HEK293 (cell line): ENCODE data around the gene ENTPD8.

Experiments used
- CTCF ChIA-PET: fragments of 350-600 bp; formaldehyde crosslinking; extraction: SDS; loops from one replicate; lab custom pipeline; 2021; ENCODE audit warnings: antibody characterized with exemption; lab: Yijun Ruan, JAX
- POLR2A ChIA-PET: fragments of 300-600 bp; formaldehyde crosslinking; extraction: SDS; loops from one replicate; lab custom pipeline; 2020; ENCODE audit warnings: antibody characterized with exemption, inconsistent platforms; lab: Yijun Ruan, JAX
- H3K27ac ChIP-seq: fragments of 200-500 bp; sonication (Bioruptor generic); 2 replicates; pipeline ENCODE4 v1.5.1; 2014; ENCODE audit warnings: low read depth, low read length, control low read depth, inconsistent platforms; ENCODE audit errors: extremely low read depth
- H3K36me3 ChIP-seq, 2 experiments: fragments of 200-500 bp in 1 of 2; sonication (Bioruptor generic) in 1 of 2; 1 replicate in 1 of 2; 2 replicates in 1 of 2; pipeline ENCODE4 v1.5.1; 2014 to 2017; ENCODE audit warnings: inconsistent platforms in 2 of 2, low read length in 2 of 2; ENCODE audit not compliant: control insufficient read depth in 2 of 2, insufficient read depth in 1 of 2
- H3K4me1 ChIP-seq: fragments of 200-500 bp; sonication (Bioruptor generic); 2 replicates; pipeline ENCODE4 v1.5.1; 2014; ENCODE audit warnings: mild to moderate bottlenecking, low read length, inconsistent platforms; ENCODE audit not compliant: control insufficient read depth, insufficient read depth
- H3K4me3 ChIP-seq: 2 replicates; pipeline ENCODE4 v1.5.1; 2011; ENCODE audit warnings: low read depth, mild to moderate bottlenecking, control low read depth, low read length, moderate library complexity
- H3K9me3 ChIP-seq: fragments of 200-500 bp; sonication (Bioruptor generic); 2 replicates; pipeline ENCODE4 v1.5.1; 2014; ENCODE audit warnings: low read depth, low read length, inconsistent platforms; ENCODE audit not compliant: control insufficient read depth, insufficient read depth
- BCL11A ChIP-seq: fragments of 450-650 bp; formaldehyde crosslinking; IDR thresholded peaks from 2 replicates; pipeline ENCODE4 v1.5.1; 2016; ENCODE audit warnings: low read depth, missing biosample characterization, missing genetic modification characterization
- FEZF1 ChIP-seq: fragments of 450-650 bp; formaldehyde crosslinking; IDR thresholded peaks from 2 replicates; pipeline ENCODE4 v1.5.1; 2016; ENCODE audit warnings: missing biosample characterization, missing genetic modification characterization
- GFI1B ChIP-seq: fragments of 450-650 bp; formaldehyde crosslinking; IDR thresholded peaks from 2 replicates; pipeline ENCODE4 v1.5.1; 2016; ENCODE audit warnings: missing biosample characterization, missing genetic modification characterization
- GLI2 ChIP-seq: fragments of 450-650 bp; formaldehyde crosslinking; IDR thresholded peaks from 2 replicates; pipeline ENCODE4; 2017; ENCODE audit warnings: missing biosample characterization, missing genetic modification characterization, low read depth, borderline replicate concordance
- GLIS1 ChIP-seq: fragments of 450-650 bp; formaldehyde crosslinking; IDR thresholded peaks from 2 replicates; pipeline ENCODE4 v1.5.1; 2016; ENCODE audit warnings: missing biosample characterization, missing genetic modification characterization
- GLIS2 ChIP-seq: fragments of 450-650 bp; formaldehyde crosslinking; IDR thresholded peaks from 2 replicates; pipeline ENCODE4 v1.5.1; 2016; ENCODE audit warnings: missing biosample characterization, missing genetic modification characterization
- KLF1 ChIP-seq: fragments of 450-650 bp; formaldehyde crosslinking; IDR thresholded peaks from 2 replicates; pipeline ENCODE4 v1.5.1; 2016; ENCODE audit warnings: missing biosample characterization, missing genetic modification characterization
- KLF8 ChIP-seq: fragments of 450-650 bp; formaldehyde crosslinking; IDR thresholded peaks from 2 replicates; pipeline ENCODE4 v1.5.1; 2016; ENCODE audit warnings: missing biosample characterization, missing genetic modification characterization
- SCRT2 ChIP-seq: fragments of 450-650 bp; formaldehyde crosslinking; IDR thresholded peaks from 2 replicates; pipeline ENCODE4 v1.5.1; 2016; ENCODE audit warnings: missing biosample characterization, missing genetic modification characterization
- SP2 ChIP-seq: fragments of 450-650 bp; formaldehyde crosslinking; IDR thresholded peaks from 2 replicates; pipeline ENCODE4 v1.5.1; 2016; ENCODE audit warnings: missing biosample characterization, missing genetic modification characterization
- SP3 ChIP-seq: fragments of 450-650 bp; formaldehyde crosslinking; IDR thresholded peaks from 2 replicates; pipeline ENCODE4 v1.5.1; 2016; ENCODE audit warnings: missing biosample characterization, missing genetic modification characterization
- ZBTB20 ChIP-seq: fragments of 450-650 bp; formaldehyde crosslinking; IDR thresholded peaks from 2 replicates; pipeline ENCODE4 v1.5.1; 2016; ENCODE audit warnings: missing biosample characterization, missing genetic modification characterization
- ZBTB21 ChIP-seq: fragments of 450-650 bp; formaldehyde crosslinking; IDR thresholded peaks from 2 replicates; pipeline ENCODE4 v1.5.1; 2017; ENCODE audit warnings: missing biosample characterization, missing genetic modification characterization
- ZBTB48 ChIP-seq: fragments of 450-650 bp; formaldehyde crosslinking; IDR thresholded peaks from 2 replicates; pipeline ENCODE4 v1.5.1; 2016; ENCODE audit warnings: missing biosample characterization, missing genetic modification characterization
- ZBTB8A ChIP-seq: fragments of 450-650 bp; formaldehyde crosslinking; IDR thresholded peaks from 2 replicates; pipeline ENCODE4 v1.5.1; 2016; ENCODE audit warnings: missing biosample characterization, missing genetic modification characterization
- ZIC2 ChIP-seq: fragments of 450-650 bp; formaldehyde crosslinking; IDR thresholded peaks from 2 replicates; pipeline ENCODE4 v1.5.1; 2016; ENCODE audit warnings: missing biosample characterization, missing genetic modification characterization
- ZNF114 ChIP-seq: fragments of 450-650 bp; formaldehyde crosslinking; IDR thresholded peaks from 2 replicates; pipeline ENCODE4 v1.5.0; 2017; ENCODE audit warnings: missing biosample characterization, missing genetic modification characterization
- ZNF175 ChIP-seq: fragments of 450-650 bp; formaldehyde crosslinking; IDR thresholded peaks from 2 replicates; pipeline ENCODE4 v1.5.1; 2016; ENCODE audit warnings: missing biosample characterization, missing genetic modification characterization
- ZNF202 ChIP-seq: fragments of 450-650 bp; formaldehyde crosslinking; IDR thresholded peaks from 2 replicates; pipeline ENCODE4 v1.5.1; 2016; ENCODE audit warnings: missing biosample characterization, missing genetic modification characterization, borderline replicate concordance
- ZNF335 ChIP-seq: fragments of 450-650 bp; formaldehyde crosslinking; conservative IDR thresholded peaks from 2 replicates; pipeline ENCODE4 v1.5.1; 2016; ENCODE audit warnings: missing biosample characterization, missing genetic modification characterization
- ZNF423 ChIP-seq: fragments of 450-650 bp; formaldehyde crosslinking; IDR thresholded peaks from 2 replicates; pipeline ENCODE4 v1.5.1; 2016; ENCODE audit warnings: missing biosample characterization, missing genetic modification characterization
- ZNF610 ChIP-seq: fragments of 450-650 bp; formaldehyde crosslinking; IDR thresholded peaks from 2 replicates; pipeline ENCODE4 v1.5.1; 2016; ENCODE audit warnings: missing biosample characterization, missing genetic modification characterization, borderline replicate concordance
- TF ChIP-seq, protein P1 (sequence below): fragments of 450-650 bp; formaldehyde crosslinking; IDR thresholded peaks from 2 replicates; pipeline ENCODE4 v1.5.1; 2016; ENCODE audit warnings: missing biosample characterization, missing genetic modification characterization
- TF ChIP-seq, protein P2 (sequence below): fragments of 450-650 bp; formaldehyde crosslinking; optimal IDR thresholded peaks from 2 replicates; pipeline ENCODE3; 2016; ENCODE audit warnings: missing biosample characterization, mild to moderate bottlenecking, missing genetic modification characterization
- TF ChIP-seq, protein P3 (sequence below): fragments of 450-650 bp; formaldehyde crosslinking; conservative IDR thresholded peaks from 2 replicates; pipeline ENCODE4 v1.5.1; 2016; ENCODE audit warnings: low read depth, missing biosample characterization, missing genetic modification characterization

The ENTPD8 gene

DNA sequence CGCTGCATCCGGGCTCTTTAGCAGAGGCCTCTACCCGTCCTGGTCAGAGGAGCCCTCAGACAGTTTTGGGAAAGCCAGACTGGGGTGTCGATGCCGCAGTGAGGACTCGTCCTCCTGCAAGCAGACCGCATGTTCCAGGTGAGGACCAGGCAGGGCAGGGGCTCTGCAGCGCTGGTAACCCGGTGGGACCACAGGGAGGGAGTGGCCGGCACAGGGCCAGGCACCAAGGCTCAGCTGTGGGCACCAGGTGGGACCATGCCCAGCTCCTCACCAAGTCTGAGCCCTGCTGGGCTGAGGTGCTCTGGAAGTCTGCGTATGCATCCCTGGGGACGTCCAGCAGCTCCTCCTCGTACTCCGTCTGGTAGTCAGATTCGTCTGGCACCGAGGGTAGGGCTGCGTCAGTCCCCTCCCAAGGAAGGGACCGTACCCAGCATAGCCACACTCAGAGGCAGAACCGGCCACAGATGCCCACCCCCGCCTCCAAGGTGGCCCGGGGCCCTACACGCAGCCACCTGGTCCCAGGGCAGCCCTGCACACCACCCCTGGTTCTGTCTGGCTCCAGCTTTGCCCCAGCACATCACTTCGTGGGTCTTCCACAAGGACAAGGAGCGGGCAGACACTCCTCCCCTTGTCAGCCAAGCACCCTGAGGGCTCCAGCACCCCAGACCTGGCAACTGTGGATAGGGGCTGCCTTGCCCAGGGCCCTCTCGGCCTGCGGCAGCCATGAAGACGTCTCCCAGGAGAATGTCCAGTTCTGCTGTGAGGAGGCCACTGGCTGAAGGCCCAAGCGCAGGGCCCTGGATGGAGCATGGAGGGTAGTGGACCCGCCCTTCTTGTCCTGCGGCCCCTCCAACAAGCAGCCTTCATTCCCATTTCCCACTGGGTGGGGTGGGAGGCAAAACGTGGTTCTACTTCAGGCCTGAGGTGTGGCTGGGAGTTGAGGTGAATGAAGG, 19.5 kb upstream of the ENTPD8 start:
- Histone ChIP-seq H3K27ac (0 out of 2 replicates have a peak overlapping the region, but pooled peaks have one; percentile 41), H3K36me3 (peaks cover 0 to 24% of the 10 kb centered on the region in 2 experiments; a peak in 1 of 3 replicates), H3K9me3 (no peaks in the 10 kb centered on the region), H3K4me3 (no peak overlapping the region), H3K4me1 (peaks cover 6% of the 10 kb centered on the region)
- CTCF ChIA-PET: no interaction called here
- TF ChIP-seq ZBTB20 (tag by site-specific recombination): 0 out of 2 replicates have a peak, but pooled peaks have one; percentile 10
- TF ChIP-seq, protein P1, sequence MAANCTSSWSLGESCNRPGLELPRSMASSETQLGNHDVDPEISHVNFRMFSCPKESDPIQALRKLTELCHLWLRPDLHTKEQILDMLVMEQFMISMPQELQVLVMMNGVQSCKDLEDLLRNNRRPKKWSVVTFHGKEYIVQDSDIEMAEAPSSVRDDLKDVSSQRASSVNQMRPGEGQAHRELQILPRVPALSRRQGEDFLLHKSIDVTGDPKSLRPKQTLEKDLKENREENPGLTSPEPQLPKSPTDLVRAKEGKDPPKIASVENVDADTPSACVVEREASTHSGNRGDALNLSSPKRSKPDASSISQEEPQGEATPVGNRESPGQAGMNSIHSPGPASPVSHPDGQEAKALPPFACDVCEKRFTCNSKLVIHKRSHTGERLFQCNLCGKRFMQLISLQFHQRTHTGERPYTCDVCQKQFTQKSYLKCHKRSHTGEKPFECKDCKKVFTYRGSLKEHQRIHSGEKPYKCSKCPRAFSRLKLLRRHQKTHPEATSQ (tag by site-specific recombination): no peak
- no peak for TF ChIP-seq GFI1B (tag by site-specific recombination)
- no peak for TF ChIP-seq ZNF114 (tag by site-specific recombination)
- no peak for TF ChIP-seq BCL11A (tag by site-specific recombination)
- no peak for TF ChIP-seq ZNF610 (tag by site-specific recombination)
- TF ChIP-seq ZNF202 (tag by site-specific recombination): no peak
- no peak for TF ChIP-seq ZNF175 (tag by site-specific recombination)
- TF ChIP-seq SP2 (tag by site-specific recombination): peak; percentile 11; the same call in 1 of the 2 replicates
- TF ChIP-seq, protein P2, sequence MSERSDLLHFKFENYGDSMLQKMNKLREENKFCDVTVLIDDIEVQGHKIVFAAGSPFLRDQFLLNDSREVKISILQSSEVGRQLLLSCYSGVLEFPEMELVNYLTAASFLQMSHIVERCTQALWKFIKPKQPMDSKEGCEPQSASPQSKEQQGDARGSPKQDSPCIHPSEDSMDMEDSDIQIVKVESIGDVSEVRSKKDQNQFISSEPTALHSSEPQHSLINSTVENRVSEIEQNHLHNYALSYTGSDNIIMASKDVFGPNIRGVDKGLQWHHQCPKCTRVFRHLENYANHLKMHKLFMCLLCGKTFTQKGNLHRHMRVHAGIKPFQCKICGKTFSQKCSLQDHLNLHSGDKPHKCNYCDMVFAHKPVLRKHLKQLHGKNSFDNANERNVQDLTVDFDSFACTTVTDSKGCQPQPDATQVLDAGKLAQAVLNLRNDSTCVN: no peak
- POLR2A ChIA-PET: interaction anchor here (0.8 kb wide), 1 partner anchor 38 kb away, joined by 3 read pairs; the partner anchor contains the start of genes EXD3 and NOXA1

DNA sequence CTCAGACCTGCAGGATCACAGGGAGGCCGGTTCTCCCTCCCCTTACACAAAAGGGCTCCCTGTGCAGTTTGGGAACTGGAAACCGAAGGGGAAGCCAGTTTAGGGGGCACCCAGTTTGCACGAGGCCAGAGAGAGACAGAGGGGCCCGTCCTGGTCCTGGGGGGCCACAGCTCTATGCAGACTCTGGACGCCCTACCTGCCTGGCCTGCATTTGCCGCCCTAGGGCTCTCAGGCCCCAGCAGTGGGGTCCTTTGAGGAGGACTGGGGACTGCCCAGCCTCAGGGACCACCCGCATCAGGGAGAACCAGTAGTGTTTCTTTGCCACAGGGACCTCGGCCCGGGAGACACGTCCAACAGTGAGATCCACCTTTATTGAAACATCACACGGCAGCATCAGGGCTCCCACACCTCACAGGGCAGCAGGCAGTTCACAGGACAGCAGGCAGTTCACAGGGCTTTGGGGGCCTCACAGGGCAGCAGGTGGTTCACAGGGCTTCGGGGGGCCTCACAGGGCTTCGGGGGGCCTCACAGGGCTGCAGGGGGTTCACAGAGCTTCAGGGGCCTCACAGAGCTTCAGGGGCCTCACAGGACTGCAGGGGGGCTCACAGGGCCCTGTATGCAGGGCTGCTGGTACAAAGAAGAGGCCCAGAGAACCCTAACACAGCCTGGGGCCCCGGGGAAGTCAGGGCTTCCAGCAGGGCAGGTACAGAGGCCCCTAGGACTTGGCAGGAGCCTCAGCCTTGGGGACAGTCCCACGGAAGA, 18.6 kb upstream of the ENTPD8 start:
- H3K9me3 ChIP-seq: no peaks in the 10 kb centered on the region
- H3K4me1 ChIP-seq: peaks cover 6% of the 10 kb centered on the region
- peaks cover 0 to 32% of the 10 kb centered on the region in 2 experiments; a peak in 1 of 3 replicates for H3K36me3 ChIP-seq
- ChIA-PET CTCF (interaction anchor here (0.7 kb wide), 1 partner anchor 133 kb away, joined by 3 read pairs; no protein-coding TSS in a partner anchor), POLR2A (interaction anchor here (0.6 to 1.0 kb wide), 23 partner anchors 10 to 669 kb away, joined by 3 to 10 read pairs (median 3); partner anchors contain the start of genes ARRDC1, ENTPD8, EXD3 and MAN1B1)
- H3K27ac ChIP-seq: peak overlapping the region; percentile 41; the same call in 1 of the 2 replicates
- peak overlapping the region; percentile 36 for H3K4me3 ChIP-seq
- no peak for TF ChIP-seq GLI2
- TF ChIP-seq SCRT2 (tag by site-specific recombination): peak; percentile 92
- TF ChIP-seq ZBTB8A (tag by site-specific recombination): peak; percentile 49; the same call in 1 of the 2 replicates
- TF ChIP-seq SP3 (tag by site-specific recombination): peak; percentile 7
- peak; percentile 78 for TF ChIP-seq ZIC2 (tag by site-specific recombination)
- TF ChIP-seq ZBTB48: peak; percentile 77
- 0 out of 2 replicates have a peak, but pooled peaks have one; percentile 6 for TF ChIP-seq ZBTB21 (tag by site-specific recombination)
- TF ChIP-seq, protein P3, sequence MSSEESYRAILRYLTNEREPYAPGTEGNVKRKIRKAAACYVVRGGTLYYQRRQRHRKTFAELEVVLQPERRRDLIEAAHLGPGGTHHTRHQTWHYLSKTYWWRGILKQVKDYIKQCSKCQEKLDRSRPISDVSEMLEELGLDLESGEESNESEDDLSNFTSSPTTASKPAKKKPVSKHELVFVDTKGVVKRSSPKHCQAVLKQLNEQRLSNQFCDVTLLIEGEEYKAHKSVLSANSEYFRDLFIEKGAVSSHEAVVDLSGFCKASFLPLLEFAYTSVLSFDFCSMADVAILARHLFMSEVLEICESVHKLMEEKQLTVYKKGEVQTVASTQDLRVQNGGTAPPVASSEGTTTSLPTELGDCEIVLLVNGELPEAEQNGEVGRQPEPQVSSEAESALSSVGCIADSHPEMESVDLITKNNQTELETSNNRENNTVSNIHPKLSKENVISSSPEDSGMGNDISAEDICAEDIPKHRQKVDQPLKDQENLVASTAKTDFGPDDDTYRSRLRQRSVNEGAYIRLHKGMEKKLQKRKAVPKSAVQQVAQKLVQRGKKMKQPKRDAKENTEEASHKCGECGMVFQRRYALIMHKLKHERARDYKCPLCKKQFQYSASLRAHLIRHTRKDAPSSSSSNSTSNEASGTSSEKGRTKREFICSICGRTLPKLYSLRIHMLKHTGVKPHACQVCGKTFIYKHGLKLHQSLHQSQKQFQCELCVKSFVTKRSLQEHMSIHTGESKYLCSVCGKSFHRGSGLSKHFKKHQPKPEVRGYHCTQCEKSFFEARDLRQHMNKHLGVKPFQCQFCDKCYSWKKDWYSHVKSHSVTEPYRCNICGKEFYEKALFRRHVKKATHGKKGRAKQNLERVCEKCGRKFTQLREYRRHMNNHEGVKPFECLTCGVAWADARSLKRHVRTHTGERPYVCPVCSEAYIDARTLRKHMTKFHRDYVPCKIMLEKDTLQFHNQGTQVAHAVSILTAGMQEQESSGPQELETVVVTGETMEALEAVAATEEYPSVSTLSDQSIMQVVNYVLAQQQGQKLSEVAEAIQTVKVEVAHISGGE (tag by site-specific recombination): peak; percentile 79
- TF ChIP-seq FEZF1 (tag by site-specific recombination): no peak
- TF ChIP-seq KLF8: peak; percentile 7; the same call in 1 of the 2 replicates
- peak; percentile 18; the same call in 1 of the 2 replicates for TF ChIP-seq GLIS1
- no peak for TF ChIP-seq ZNF423 (tag by site-specific recombination)
- peak; percentile 100 for TF ChIP-seq ZNF335 (tag by site-specific recombination)
- no peak for TF ChIP-seq KLF1
- TF ChIP-seq ZBTB20 (tag by site-specific recombination): 0 out of 2 replicates have a peak, but pooled peaks have one; percentile 53
- peak; percentile 81 for TF ChIP-seq GLIS2 (tag by site-specific recombination)
